Measurements from ENCODE around the gene CPO.
"Not testable (repeated sequence)": the region's sequence is repeated elsewhere in the genome, so short reads cannot be mapped to it uniquely, and the experiment has no call there.

CPO gene

DNA sequence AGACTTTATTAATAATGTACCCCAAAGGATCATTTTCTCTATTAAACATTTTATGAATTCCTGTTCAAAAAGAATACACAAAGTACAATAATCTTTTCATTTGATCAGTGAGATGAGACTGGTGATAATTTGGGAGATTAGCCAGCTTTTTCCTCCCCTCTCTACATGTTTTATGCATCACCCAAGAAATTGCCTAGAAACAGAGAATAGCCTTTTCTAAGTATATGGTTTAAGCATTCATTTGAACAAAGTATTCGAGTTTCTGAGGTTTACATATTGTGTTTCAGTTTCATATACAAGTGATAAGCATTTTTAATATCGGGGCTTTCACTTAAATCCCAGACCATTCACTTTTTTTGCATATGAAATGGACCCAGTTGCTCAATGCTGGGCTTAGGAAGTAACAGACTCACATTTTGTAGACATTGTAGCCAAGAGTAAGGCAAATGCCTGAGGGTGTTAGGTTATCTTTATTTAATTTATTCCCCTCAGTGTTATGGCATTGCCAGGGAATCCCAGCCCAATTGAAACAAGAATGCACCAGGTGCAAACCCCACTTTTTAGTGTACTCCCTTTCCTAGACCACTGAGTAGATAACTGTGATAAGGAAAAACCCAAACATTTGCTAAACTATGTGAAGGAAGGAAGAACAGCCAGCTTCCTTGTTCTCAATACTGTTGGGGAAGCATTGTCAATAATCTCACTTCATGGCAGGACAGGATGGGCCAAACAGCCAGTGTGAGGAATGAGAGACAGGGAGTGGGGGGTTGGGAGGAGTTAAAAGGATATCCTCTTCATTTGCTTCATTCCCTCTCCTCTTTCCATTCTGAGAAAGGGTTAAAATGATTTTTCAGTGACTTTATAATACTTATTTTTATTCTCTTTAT is 3.5 kb downstream of the CPO start:
- no peak for FAIRE-seq
- TF ChIP-seq TAF1 (IDR thresholded peaks at IDR 0.05; ENCODE audit: borderline replicate concordance, low read depth, low read length), result no peak
- no peak for TF ChIP-seq POLR2A (IDR thresholded peaks at IDR 0.05; ENCODE audit: low read depth, low read length)
- no peak for TF ChIP-seq POLR2AphosphoS5 (IDR thresholded peaks at IDR 0.05; ENCODE audit: low read depth, low read length)
- no peak for DNase-seq (ENCODE audit: insufficient read length)

DNA sequence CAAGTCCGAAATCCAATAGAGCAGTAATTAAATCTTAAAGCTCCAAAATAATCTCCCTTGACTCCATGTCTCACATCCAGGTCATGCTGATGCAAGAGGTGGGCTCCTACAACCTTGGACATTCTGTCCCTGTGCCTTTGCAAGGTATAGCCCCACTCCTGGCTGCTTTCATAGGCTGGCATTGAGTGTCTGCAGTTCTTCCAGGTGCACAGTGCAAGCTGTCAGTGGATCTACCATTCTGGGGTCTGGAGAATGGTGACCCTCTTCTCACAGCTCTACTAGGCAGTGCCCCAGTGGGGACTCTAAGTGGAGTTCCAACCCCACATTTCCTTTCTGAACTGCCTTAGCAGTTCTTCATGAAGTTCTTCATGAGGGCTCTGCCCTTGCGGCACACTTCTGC is 14.1 kb downstream of the CPO start:
- FAIRE-seq; DNase-seq (ENCODE audit: insufficient read length): not testable (repeated sequence)

DNA sequence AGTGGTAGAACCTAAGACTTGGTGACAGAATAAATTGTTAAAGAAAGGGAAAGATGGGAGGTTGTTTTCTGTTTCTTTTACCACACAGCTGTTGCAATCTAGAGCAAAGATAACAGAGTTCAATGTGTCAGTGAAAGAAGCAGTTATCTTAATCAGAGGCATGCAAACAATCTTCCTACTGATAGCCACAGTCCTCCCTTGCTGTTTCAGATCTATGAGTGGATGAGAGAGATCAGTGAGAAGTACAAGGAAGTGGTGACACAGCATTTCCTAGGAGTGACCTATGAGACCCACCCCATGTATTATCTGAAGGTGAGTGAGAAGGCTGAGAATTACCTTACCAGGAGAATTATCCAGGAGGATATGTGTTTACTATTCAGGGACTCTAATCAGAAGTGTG is 15.9 kb downstream of the CPO start:
- DNase-seq (ENCODE audit: insufficient read length), result no peak
- FAIRE-seq, result no peak

DNA sequence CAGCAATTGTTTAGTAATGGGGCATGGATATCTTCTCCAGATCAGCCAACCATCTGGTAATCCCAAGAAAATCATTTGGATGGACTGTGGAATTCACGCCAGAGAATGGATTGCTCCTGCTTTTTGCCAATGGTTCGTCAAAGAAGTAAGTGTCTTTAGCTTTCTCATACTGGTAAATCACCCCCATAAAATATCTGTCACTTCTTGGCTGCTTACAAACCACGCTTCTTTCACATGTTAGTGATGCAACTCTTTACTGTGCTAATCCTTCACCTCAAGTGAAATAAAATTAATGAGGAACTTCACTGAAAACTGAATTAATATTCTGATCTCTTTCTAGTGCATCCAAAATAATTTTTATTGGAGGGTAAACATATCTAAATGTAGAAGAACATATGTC is 18.9 kb downstream of the CPO start:
- TF ChIP-seq POLR2A (IDR thresholded peaks at IDR 0.05; ENCODE audit: low read depth, low read length) (no peak), TAF1 (IDR thresholded peaks at IDR 0.05; ENCODE audit: borderline replicate concordance, low read depth, low read length) (no peak), POLR2AphosphoS5 (IDR thresholded peaks at IDR 0.05; ENCODE audit: low read depth, low read length) (no peak)
- FAIRE-seq (no peak), DNase-seq (ENCODE audit: insufficient read length) (no peak)

More for the DNA sequence above, 15.9 kb downstream of the CPO start:
- TF ChIP-seq POLR2A (IDR thresholded peaks at IDR 0.05; ENCODE audit: low read depth, low read length) (no peak), POLR2AphosphoS5 (IDR thresholded peaks at IDR 0.05; ENCODE audit: low read depth, low read length) (no peak), TAF1 (IDR thresholded peaks at IDR 0.05; ENCODE audit: borderline replicate concordance, low read depth, low read length) (no peak)

GRCh38 chr2:206962966-206963365 is 23.6 kb downstream of the CPO start:
- DNase-seq (ENCODE audit: insufficient read length) (no peak), FAIRE-seq (no peak)
- TF ChIP-seq POLR2AphosphoS5 (IDR thresholded peaks at IDR 0.05; ENCODE audit: low read depth, low read length), result no peak
- TF ChIP-seq POLR2A (IDR thresholded peaks at IDR 0.05; ENCODE audit: low read depth, low read length), result no peak
- TF ChIP-seq TAF1 (IDR thresholded peaks at IDR 0.05; ENCODE audit: borderline replicate concordance, low read depth, low read length), result no peak

- FAIRE-seq, result no peak
- no peak for TF ChIP-seq TAF1 (IDR thresholded peaks at IDR 0.05; ENCODE audit: borderline replicate concordance, low read depth, low read length)
- no peak for TF ChIP-seq POLR2A (IDR thresholded peaks at IDR 0.05; ENCODE audit: low read depth, low read length)
- no peak for TF ChIP-seq POLR2AphosphoS5 (IDR thresholded peaks at IDR 0.05; ENCODE audit: low read depth, low read length)
- DNase-seq (ENCODE audit: insufficient read length), result no peak
These were observed 29.1 kb downstream of the CPO start for GRCh38 chr2:206968134-206969086.

GRCh38 chr2:206969192-206969591 is 29.9 kb downstream of the CPO start:
- no peak for DNase-seq (ENCODE audit: insufficient read length)
- FAIRE-seq, result no peak
- TF ChIP-seq POLR2A (IDR thresholded peaks at IDR 0.05; ENCODE audit: low read depth, low read length), result no peak
- no peak for TF ChIP-seq TAF1 (IDR thresholded peaks at IDR 0.05; ENCODE audit: borderline replicate concordance, low read depth, low read length)
- no peak for TF ChIP-seq POLR2AphosphoS5 (IDR thresholded peaks at IDR 0.05; ENCODE audit: low read depth, low read length)

DNA sequence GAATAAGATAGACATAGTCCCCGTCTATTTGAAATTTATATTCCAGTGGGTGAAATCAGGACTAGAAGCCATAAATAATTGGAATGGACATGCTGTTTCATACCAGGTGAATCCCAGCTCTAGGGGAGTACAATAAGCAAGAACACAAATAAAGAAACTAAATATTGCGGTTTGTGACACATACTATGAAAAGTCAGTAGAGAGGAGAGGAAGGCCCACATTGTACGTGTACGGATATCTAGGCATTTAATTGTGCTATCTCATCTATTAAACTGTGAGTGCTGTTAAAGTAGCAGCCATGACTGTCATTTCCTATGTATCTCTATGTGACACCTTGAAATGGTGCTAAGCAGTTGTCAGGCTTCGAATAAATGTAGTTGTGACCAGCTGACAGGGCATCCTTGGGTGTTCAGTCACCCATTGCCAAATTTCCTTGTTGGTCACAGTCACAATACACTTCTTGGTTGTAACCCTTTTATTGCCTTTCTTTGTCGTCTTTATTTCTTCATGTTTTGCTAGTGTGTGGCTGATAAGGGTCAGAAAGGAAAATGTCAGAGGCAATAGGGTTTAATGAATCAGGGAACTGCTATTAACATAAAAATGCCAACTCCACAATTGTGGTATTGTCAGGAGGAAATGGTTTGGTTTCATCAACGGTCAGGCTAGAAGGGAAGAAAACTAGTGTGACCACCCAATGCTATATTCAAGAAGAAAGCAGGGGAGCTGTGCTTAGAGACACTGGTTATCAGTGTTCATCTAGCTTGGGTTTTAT is 31.5 kb downstream of the CPO start:
- FAIRE-seq, result no peak
- no peak for DNase-seq (ENCODE audit: insufficient read length)
- TF ChIP-seq POLR2A (IDR thresholded peaks at IDR 0.05; ENCODE audit: low read depth, low read length) (no peak), TAF1 (IDR thresholded peaks at IDR 0.05; ENCODE audit: borderline replicate concordance, low read depth, low read length) (no peak), POLR2AphosphoS5 (IDR thresholded peaks at IDR 0.05; ENCODE audit: low read depth, low read length) (no peak)

DNA sequence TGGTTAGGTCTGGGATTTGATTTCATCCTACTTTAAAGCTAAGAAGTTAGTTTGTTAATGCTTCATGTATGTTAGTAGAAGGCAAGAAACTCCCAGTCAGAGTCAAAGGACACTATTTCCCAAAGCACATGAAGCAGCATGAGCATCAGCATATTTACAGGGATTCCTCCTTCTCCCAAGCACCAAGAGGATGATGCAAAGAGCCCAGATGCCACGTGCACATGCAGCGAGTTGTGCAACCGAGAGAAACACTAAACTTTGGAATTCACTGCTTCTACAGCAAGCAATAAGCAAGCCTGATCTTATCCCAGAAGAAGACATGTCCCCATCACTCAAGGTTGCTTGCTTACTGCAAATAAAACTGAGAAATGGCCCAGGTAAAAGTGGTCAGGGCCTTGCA is 32.5 kb downstream of the CPO start:
- TF ChIP-seq TAF1 (IDR thresholded peaks at IDR 0.05; ENCODE audit: borderline replicate concordance, low read depth, low read length), result no peak
- TF ChIP-seq POLR2A (IDR thresholded peaks at IDR 0.05; ENCODE audit: low read depth, low read length), result no peak
- no peak for TF ChIP-seq POLR2AphosphoS5 (IDR thresholded peaks at IDR 0.05; ENCODE audit: low read depth, low read length)
- FAIRE-seq, result no peak
- no peak for DNase-seq (ENCODE audit: insufficient read length)

DNA sequence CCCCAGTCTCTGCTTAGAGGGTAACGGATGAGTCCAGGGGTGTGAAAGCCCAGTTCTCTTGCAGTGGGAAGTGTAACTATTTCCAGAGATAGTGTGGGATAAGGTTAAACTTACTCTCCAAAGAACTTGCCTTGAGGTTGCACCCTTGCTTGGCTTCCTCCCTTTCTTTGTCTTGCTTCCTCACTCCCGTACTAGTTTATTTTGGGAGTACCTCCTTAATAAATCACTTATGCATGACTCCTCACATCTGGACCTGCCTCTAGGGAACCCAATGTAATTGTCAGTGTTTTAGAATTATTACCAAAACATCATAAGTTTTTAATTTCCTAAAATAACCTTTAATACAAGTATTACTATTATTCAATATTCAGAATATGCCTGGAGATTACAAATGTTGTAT is 35.2 kb downstream of the CPO start:
- FAIRE-seq (no peak), DNase-seq (ENCODE audit: insufficient read length) (no peak)
- TF ChIP-seq POLR2A (IDR thresholded peaks at IDR 0.05; ENCODE audit: low read depth, low read length) (no peak), POLR2AphosphoS5 (IDR thresholded peaks at IDR 0.05; ENCODE audit: low read depth, low read length) (no peak), TAF1 (IDR thresholded peaks at IDR 0.05; ENCODE audit: borderline replicate concordance, low read depth, low read length) (no peak)

DNA sequence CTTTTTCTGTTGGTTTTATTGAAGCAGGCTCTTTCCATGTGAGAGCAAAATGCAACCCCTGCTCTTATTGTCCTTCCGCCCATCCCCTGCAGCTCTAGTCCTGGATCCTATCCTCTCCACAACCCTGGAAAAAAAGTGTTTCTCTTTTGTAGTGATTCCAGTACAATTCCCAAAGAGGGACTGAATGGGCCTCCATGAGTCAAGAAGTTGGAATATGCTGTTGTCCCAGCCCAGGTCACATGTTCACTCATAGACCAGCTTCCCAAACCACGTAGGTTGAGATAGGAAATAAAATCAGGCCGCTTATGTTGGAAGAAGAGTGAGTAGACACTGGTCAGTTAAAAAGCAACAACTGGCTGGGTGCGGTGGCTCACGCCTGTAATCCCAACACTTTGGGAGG is 39.4 kb downstream of the CPO start:
- no peak for TF ChIP-seq TAF1 (IDR thresholded peaks at IDR 0.05; ENCODE audit: borderline replicate concordance, low read depth, low read length)
- TF ChIP-seq POLR2A (IDR thresholded peaks at IDR 0.05; ENCODE audit: low read depth, low read length), result no peak
- no peak for TF ChIP-seq POLR2AphosphoS5 (IDR thresholded peaks at IDR 0.05; ENCODE audit: low read depth, low read length)
- DNase-seq (ENCODE audit: insufficient read length), result no peak

More for the DNA sequence above, 39.4 kb downstream of the CPO start:
- no peak for FAIRE-seq
